ENCODE results near the gene MRPL40.

Gene MRPL40

DNA sequence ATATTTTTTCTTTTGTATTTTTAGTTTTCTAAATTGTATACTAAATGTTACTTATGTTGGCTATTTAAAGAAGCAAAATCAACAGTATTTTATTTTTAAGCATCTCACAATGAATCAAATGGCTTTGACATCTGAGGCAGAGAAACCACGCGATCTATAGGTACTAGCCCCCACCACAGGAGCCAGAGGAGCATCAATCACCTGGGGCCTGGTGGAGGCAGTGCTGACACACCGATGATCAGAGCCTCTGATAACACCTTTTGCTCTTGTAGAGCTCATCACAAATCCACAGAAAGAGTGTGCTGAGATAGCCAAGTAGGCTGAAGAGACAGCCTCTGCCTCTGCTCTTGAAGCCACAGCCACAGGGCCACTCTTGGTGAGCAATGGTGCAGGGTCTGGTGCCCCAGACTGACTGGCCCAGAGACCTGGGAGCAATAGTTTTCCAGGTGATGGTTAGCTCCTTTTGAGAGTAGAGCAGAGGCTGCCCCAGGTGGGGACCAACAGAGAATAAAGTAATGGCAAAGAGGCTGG is 26.0 kb upstream of the MRPL40 start:
- Histone ChIP-seq H3K4me2 (no peak overlapping the region), H4K20me1 (ENCODE audit: insufficient read depth) (peaks cover 5% of the 10 kb centered on the region; the same call in 1 of the 2 replicates), H3K9ac (no peak overlapping the region), H3K27ac (no peak overlapping the region), H3K4me3 (IDR thresholded peaks at IDR 0.05; ENCODE audit: insufficient read depth, low read depth, low read length) (no peak overlapping the region), H3K4me1 (ENCODE audit: low read depth, poor library complexity, severe bottlenecking) (no peaks in the 10 kb centered on the region), H3K36me3 (ENCODE audit: insufficient read depth) (0 out of 2 replicates have a peak, but pooled peaks cover 3% of the 10 kb centered on the region), H3K27me3 (ENCODE audit: insufficient read depth, low read depth) (no peaks in the 10 kb centered on the region), H3K79me2 (ENCODE audit: insufficient read depth, low read depth) (peaks cover 27% of the 10 kb centered on the region), H2AFZ (ENCODE audit: low read depth) (no peak overlapping the region)
- TF ChIP-seq, protein P1, sequence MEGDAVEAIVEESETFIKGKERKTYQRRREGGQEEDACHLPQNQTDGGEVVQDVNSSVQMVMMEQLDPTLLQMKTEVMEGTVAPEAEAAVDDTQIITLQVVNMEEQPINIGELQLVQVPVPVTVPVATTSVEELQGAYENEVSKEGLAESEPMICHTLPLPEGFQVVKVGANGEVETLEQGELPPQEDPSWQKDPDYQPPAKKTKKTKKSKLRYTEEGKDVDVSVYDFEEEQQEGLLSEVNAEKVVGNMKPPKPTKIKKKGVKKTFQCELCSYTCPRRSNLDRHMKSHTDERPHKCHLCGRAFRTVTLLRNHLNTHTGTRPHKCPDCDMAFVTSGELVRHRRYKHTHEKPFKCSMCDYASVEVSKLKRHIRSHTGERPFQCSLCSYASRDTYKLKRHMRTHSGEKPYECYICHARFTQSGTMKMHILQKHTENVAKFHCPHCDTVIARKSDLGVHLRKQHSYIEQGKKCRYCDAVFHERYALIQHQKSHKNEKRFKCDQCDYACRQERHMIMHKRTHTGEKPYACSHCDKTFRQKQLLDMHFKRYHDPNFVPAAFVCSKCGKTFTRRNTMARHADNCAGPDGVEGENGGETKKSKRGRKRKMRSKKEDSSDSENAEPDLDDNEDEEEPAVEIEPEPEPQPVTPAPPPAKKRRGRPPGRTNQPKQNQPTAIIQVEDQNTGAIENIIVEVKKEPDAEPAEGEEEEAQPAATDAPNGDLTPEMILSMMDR (conservative IDR thresholded peaks at IDR 0.05; ENCODE audit: low read depth, low read length) = no peak

DNA sequence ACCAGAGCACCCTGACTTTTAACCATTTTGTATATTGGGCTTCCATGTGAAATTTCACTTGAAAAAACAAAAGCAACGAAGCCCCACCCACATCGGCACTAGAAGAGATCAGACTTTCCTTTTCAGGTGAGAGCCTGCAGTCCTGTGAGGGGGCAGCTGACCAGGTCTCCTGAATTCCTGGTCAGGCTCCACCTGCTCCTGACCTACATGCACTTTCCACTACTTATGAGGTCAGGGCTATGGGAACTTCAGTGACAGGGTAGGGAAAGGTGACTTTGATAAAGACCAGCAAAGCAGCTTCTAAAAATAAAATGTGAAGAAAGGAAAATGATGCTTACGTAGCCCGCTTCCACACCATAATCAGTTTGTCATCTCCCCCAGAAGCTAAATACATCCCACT is 25.5 kb upstream of the MRPL40 start:
- Histone ChIP-seq H3K79me2 (ENCODE audit: insufficient read depth, low read depth) (peaks cover 32% of the 10 kb centered on the region), H3K27me3 (ENCODE audit: insufficient read depth, low read depth) (no peaks in the 10 kb centered on the region)

DNA sequence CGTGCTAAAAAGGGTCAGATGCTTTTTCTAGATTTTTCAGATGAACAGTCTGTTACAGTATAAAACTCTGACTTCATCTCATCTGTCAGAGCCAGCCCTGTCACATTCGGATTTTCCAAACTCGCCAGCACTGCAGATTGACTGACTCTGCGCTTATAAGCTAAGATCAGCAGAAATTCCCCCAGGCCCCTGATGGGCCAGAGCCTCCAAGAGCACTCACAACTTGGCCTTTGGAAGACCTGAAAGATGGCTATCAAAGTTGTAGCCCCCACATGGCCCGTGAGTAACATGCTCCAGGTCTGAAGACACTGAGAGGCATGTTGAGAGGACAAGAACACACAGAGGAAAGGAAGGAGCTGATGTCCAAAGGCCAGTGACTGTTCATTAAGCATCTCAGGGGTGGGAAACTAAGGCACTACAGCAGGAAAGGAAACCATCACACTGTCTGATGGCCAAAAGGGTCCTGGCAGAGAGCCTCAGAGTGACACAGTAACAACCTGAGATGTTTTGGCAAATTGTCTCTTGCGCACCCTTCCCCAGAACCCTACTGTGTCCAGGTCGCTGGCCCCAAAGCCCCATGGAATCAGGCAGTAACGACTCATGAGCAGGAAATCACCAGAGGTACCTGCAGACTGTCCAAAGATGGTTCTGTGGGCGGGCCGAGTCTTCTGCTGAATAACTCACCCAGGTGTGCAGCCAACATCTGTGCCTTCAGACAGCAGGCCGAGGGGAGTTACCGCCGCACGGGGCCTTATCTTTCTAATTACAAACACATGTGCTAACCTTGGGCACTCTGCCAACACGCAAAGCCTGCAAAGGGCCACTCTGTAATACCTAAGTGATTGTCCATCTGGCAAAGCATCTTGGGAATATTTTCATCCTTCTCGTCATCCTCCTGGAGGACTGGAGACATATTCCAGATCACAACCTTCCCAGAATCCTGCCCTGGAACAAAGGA is 24.4 kb upstream of the MRPL40 start:
- H4K20me1 ChIP-seq (ENCODE audit: insufficient read depth) = peaks cover 19% of the 10 kb centered on the region
- H2AFZ ChIP-seq (ENCODE audit: low read depth) = no peak overlapping the region
- no peak overlapping the region for H3K4me2 ChIP-seq
- no peak overlapping the region for H3K4me3 ChIP-seq (IDR thresholded peaks at IDR 0.05; ENCODE audit: insufficient read depth, low read depth, low read length)
- 0 out of 2 replicates have a peak, but pooled peaks cover 3% of the 10 kb centered on the region for H3K36me3 ChIP-seq (ENCODE audit: insufficient read depth)
- TF ChIP-seq, protein P1 (conservative IDR thresholded peaks at IDR 0.05; ENCODE audit: low read depth, low read length) = no peak
- peaks cover 14% of the 10 kb centered on the region for H3K4me1 ChIP-seq (ENCODE audit: low read depth, poor library complexity, severe bottlenecking)
- H3K79me2 ChIP-seq (ENCODE audit: insufficient read depth, low read depth) = peaks cover 42% of the 10 kb centered on the region
- no peaks in the 10 kb centered on the region for H3K27me3 ChIP-seq (ENCODE audit: insufficient read depth, low read depth)
- no peak overlapping the region for H3K9ac ChIP-seq
- H3K27ac ChIP-seq = no peak overlapping the region

More for the DNA sequence above, 25.5 kb upstream of the MRPL40 start:
- no peak overlapping the region for H3K9ac ChIP-seq
- H4K20me1 ChIP-seq (ENCODE audit: insufficient read depth) = peaks cover 8% of the 10 kb centered on the region; the same call in 1 of the 2 replicates
- TF ChIP-seq, protein P1 (conservative IDR thresholded peaks at IDR 0.05; ENCODE audit: low read depth, low read length) = no peak
- no peak overlapping the region for H3K4me2 ChIP-seq
- H3K36me3 ChIP-seq (ENCODE audit: insufficient read depth) = 0 out of 2 replicates have a peak, but pooled peaks cover 3% of the 10 kb centered on the region
- no peak overlapping the region for H3K4me3 ChIP-seq (IDR thresholded peaks at IDR 0.05; ENCODE audit: insufficient read depth, low read depth, low read length)
- H2AFZ ChIP-seq (ENCODE audit: low read depth) = no peak overlapping the region
- peaks cover 4% of the 10 kb centered on the region for H3K4me1 ChIP-seq (ENCODE audit: low read depth, poor library complexity, severe bottlenecking)
- H3K27ac ChIP-seq = no peak overlapping the region

DNA sequence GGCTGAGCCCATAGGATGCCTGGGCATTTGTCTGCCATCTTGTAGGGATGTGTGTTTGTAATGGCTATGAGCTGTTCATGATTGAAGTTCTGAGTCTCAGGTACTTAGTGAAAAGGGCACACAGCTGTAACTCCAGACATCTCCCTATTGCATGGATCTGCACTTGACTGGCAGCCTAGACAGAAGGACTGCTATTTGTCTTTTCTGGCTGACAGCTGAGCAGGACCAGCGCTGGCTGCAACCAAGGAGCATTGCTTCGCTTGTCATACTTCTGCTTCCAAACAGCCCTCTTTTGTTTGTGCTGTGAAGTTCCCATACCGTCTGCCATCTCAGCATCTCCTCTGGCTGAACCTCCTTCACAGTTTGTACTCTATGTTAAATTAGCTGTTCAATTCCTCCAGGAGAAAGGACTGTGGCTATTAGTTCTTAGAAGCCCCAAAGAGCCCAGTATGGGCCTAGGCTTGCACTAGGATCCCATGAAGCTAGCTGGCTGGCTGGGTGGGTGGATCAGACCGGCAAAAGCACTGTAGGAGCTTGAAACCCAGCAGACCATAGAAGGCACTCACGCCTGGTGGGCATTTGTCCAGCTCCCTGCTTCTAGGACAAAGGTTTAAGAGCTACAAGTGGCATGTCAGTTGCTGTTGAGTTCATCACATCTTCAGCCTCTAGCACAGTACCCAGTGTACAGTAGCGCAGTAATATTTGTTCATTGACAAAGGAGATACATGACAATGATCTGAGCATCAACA is 21.2 kb upstream of the MRPL40 start:
- Histone ChIP-seq H3K27ac (no peak overlapping the region; the same call in 1 of the 2 replicates), H3K9ac (no peak overlapping the region), H3K4me1 (ENCODE audit: low read depth, poor library complexity, severe bottlenecking) (peaks cover 45% of the 10 kb centered on the region), H3K27me3 (ENCODE audit: insufficient read depth, low read depth) (no peaks in the 10 kb centered on the region), H3K4me2 (no peak overlapping the region), H3K79me2 (ENCODE audit: insufficient read depth, low read depth) (peaks cover 74% of the 10 kb centered on the region), H3K36me3 (ENCODE audit: insufficient read depth) (0 out of 2 replicates have a peak, but pooled peaks cover 3% of the 10 kb centered on the region), H2AFZ (ENCODE audit: low read depth) (no peak overlapping the region), H4K20me1 (ENCODE audit: insufficient read depth) (peaks cover 39% of the 10 kb centered on the region), H3K4me3 (IDR thresholded peaks at IDR 0.05; ENCODE audit: insufficient read depth, low read depth, low read length) (no peak overlapping the region)
- TF ChIP-seq, protein P1 (conservative IDR thresholded peaks at IDR 0.05; ENCODE audit: low read depth, low read length) = no peak

Measured in KMS-11 (cell line).